ENCODE data around the gene ANKH. TPM values are rescaled to one million over a fixed set of nuclear protein-coding genes. Genes with fewer than 3 reads are reported as not detected.

The ANKH gene
- total RNA-seq, 4 donors from 2014 or later, result 31.2 to 55.2 (median 34.7) TPM

DNA sequence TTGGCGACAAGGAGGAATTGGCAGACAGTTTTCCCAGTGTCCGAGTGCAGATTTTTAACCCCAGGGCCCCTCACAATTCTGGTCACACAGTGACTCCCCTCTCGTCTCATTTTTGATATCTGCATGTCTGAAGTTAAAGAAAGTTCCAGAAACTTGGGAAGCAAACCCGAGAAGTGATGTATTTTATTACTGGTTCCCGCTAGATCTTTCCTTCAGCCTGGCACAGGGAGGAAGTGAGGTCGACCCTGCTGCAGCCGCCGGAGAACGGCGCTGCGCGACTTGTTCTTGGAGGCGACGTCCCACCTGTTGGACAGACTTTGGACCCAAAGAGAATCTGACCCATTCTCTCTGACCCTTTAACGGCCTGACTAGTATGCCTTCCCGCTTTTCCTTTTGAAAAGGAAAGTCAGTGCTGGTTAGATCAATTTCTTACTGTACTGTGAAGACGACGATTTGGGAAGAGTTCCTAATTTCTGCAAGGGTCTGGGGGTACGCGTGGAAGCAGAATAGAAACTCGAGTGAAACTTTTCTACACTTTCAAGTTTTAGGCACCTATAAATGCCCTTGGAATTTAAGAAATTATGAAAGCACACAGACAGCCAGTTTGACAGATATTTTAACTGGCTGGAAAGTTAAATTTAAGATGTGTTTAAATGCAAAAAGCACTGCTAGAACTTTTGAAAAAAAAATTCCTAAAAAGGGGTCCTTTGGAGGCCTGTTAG lies 206.3 kb downstream of the ANKH start:
- Histone ChIP-seq H3K9me3 (no peaks in the 10 kb centered on the region), H3K27me3 (no peaks in the 10 kb centered on the region), H3K4me1 (peaks cover 18 to 22% of the 10 kb centered on the region in 2 donors), H3K4me3 (replicated peaks in 1 of 3) (peak overlapping the region; percentile 41 to 47 (median 44)), H3K27ac (peak overlapping the region in 2 of 3 donors; percentile 84), H3K36me3 (no peaks in the 10 kb centered on the region)
- DNase-seq, result peak; percentile 30 to 38
- TF ChIP-seq POLR2A (IDR thresholded peaks at IDR 0.05), result no peak
- TF ChIP-seq, protein P1, sequence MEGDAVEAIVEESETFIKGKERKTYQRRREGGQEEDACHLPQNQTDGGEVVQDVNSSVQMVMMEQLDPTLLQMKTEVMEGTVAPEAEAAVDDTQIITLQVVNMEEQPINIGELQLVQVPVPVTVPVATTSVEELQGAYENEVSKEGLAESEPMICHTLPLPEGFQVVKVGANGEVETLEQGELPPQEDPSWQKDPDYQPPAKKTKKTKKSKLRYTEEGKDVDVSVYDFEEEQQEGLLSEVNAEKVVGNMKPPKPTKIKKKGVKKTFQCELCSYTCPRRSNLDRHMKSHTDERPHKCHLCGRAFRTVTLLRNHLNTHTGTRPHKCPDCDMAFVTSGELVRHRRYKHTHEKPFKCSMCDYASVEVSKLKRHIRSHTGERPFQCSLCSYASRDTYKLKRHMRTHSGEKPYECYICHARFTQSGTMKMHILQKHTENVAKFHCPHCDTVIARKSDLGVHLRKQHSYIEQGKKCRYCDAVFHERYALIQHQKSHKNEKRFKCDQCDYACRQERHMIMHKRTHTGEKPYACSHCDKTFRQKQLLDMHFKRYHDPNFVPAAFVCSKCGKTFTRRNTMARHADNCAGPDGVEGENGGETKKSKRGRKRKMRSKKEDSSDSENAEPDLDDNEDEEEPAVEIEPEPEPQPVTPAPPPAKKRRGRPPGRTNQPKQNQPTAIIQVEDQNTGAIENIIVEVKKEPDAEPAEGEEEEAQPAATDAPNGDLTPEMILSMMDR (IDR thresholded peaks at IDR 0.05), result no peak
- 4 to 5% methylated on average over 21 of the region's 21 CpGs for WGBS, 2 donors
- intact Hi-C loops (cut with DNase I), result no loop called here

DNA sequence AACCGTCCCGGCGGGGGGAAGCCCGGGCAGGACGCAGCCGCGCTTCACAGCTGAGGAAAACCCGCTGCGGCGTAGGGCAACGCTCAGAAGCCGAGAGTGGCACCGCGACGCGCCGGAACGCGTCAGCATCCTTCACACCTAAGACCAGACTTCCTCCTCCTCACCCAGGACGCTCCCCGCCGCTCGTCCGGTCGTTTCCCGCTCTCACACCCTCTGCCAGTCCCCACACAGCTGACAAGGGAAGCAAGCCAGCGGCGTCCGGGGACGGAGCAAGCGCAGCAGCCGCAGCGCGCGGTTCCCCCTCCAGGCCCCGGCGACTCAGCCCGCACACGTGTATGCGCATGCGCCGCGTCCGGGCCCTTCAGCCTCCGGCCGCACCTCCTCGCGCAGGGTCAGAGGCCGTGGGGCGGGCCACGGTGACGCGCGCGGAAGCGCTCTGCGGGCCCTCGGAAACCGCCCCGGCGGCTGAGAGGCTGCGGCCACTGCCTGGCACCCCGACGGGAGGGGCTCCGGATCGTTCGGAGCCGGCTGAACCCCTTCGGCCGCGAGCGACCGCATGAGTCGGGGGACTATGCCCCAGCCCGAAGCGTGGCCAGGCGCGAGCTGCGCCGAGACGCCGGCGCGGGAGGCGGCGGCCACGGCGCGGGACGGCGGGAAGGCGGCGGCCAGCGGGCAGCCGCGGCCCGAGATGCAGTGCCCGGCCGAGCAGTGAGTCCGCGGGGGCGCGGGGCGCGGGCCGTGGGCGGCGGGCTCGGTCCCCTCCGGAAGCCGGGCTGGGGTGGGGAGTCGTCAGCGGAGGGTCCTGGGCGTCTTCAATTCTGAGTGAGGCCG lies 207.1 kb downstream of the ANKH start, which contains the start of gene OTULIN:
OTULIN (plus strand) TSS at position 449 of the 831 bp plus-strand sequence; CDS start at position 557, 108 bp downstream.
- intact Hi-C loops (cut with DNase I), result no loop called here

DNA sequence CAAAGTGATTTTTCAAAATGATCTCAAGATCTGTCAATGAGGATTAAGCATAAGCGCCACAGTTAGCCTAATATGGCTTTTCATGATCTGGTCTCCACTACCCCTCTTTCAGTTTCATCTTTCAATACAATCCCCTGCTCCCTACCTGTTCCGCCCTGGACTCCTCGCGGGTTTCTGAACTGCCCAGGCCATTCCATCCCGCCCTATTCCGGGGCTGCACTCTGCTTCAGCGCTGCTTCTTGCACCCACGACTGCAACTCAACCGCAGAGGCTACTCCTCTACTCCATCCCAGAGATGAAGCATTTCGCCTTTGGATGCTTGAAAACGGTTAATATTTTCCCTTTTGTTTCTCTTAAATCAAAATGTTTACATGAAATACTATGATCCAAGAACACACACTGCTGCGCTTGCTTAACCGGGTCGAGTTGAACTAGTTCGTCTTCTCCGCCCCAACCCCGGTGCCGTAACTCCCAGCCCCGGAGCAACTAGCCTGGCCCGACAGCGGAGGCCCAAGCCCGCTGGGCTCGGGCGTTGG lies 207.8 kb downstream of the ANKH start:
- TF ChIP-seq POLR2A (IDR thresholded peaks at IDR 0.05), result no peak
- TF ChIP-seq, protein P1 (IDR thresholded peaks at IDR 0.05), result no peak
- peak; percentile 22 to 25 for DNase-seq
- intact Hi-C loops (cut with DNase I), result no loop called here
- 3% methylated on average over 24 of the region's 24 CpGs for WGBS, 2 donors
- peak overlapping the region; percentile 75 to 84 (median 84) for H3K27ac ChIP-seq
- H3K36me3 ChIP-seq, result no peaks in the 10 kb centered on the region
- peak overlapping the region; percentile 41 to 47 (median 44) for H3K4me3 ChIP-seq (replicated peaks in 1 of 3)
- H3K9me3 ChIP-seq, result no peaks in the 10 kb centered on the region
- H3K27me3 ChIP-seq, result no peaks in the 10 kb centered on the region
- peaks cover 18 to 22% of the 10 kb centered on the region in 2 donors for H3K4me1 ChIP-seq

More for the DNA sequence above, 207.1 kb downstream of the ANKH start, which contains the start of gene OTULIN:
- H3K9me3 ChIP-seq, result no peaks in the 10 kb centered on the region
- TF ChIP-seq POLR2A (IDR thresholded peaks at IDR 0.05), result peak; percentile 57 to 97
- TF ChIP-seq, protein P1 (IDR thresholded peaks at IDR 0.05), result peak in 1 of 6 experiments; percentile 9
- peaks cover 18 to 22% of the 10 kb centered on the region in 2 donors for H3K4me1 ChIP-seq
- no peaks in the 10 kb centered on the region for H3K27me3 ChIP-seq
- H3K4me3 ChIP-seq (replicated peaks in 1 of 3), result peak within 1 kb of the TSS; percentile 41 to 47 (median 44)
- H3K36me3 ChIP-seq, result no peaks in the 10 kb centered on the region
- peak within 1 kb of the TSS; percentile 75 to 84 (median 84) for H3K27ac ChIP-seq
- 0 to 1% methylated on average over 25 of the region's 115 CpGs for WGBS, 2 donors
- peak; percentile 89 to 90 for DNase-seq

DNA sequence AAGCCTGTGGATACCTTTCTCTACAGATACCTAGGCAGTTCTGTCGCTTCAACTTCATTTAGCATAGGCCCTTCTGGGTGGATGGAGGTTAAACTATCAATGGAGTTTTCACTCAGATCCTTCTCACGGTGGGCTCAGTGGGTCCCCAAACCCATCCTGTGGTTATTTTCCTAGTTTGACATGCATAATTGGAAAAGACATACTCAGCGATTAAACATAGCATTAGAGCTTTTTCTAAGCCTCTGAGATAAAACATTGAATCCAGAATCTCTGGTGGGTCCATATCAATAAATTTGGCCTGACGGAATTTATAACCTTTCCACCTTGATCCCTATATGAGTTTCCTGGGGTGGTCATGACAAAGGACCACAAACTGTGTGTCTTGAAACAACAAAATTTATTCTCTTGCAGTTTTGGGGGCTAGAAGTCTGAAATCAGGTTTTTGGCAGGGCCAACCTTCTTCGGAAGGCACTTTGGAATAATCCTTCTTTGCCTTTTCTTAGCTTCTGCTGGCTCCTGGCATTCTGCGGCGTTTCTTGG lies 208.8 kb downstream of the ANKH start:
- TF ChIP-seq POLR2A (IDR thresholded peaks at IDR 0.05), result no peak
- TF ChIP-seq, protein P1 (IDR thresholded peaks at IDR 0.05), result no peak
- H3K27ac ChIP-seq, result no peak overlapping the region

More for the DNA sequence above, 208.8 kb downstream of the ANKH start:
- H3K36me3 ChIP-seq, result no peaks in the 10 kb centered on the region
- H3K9me3 ChIP-seq, result no peaks in the 10 kb centered on the region
- no peak for DNase-seq
- no peaks in the 10 kb centered on the region for H3K27me3 ChIP-seq
- 97 to 98% methylated on average over 7 of the region's 7 CpGs for WGBS, 2 donors
- no peak overlapping the region for H3K4me3 ChIP-seq (replicated peaks in 1 of 3)
- intact Hi-C loops (cut with DNase I), result no loop called here
- H3K4me1 ChIP-seq, result peaks cover 18 to 22% of the 10 kb centered on the region in 2 donors
